GM19463 (cell line): ENCODE data around the gene CPLX1.

Source experiments
- ATAC-seq: cut with Tn5 transposase; IDR thresholded peaks from one replicate; pipeline ENCODE4 v1.9.1; 2021; ENCODE audit warnings: mild to moderate bottlenecking, moderate library complexity; ENCODE audit not compliant: unreplicated experiment

Gene CPLX1

DNA sequence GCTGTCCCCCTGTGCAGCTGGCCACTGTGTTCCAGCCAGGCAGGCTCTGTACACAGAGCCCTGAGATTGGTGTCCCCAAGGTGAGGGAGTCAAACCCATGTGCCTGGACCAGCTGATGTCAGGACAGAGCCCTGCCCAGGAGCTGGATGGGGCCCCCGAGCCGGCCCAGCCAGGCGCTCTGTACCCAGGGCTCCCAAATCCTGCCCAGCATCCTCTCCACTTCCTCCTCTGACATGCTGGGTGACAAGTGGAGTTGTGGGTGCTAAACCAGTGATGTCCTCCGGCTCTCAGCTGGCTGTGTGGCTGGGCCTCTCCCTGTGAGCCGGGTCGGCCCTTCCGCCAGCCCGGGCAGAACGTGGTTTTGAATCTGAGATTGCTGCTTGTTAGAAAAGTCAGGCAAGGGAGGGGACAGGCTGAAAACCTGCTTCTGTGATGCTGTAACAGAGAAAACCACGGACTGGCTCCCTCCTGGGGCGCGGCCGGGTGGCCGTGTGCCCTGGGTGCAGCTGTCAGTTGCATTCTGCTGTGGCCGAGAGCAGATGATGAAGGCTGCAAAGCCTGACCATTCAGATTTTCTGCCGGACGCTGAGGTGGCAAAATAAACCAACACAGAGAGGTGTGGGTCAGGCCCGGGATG lies 7.9 kb upstream of the CPLX1 start:
- ATAC-seq: no peak

DNA sequence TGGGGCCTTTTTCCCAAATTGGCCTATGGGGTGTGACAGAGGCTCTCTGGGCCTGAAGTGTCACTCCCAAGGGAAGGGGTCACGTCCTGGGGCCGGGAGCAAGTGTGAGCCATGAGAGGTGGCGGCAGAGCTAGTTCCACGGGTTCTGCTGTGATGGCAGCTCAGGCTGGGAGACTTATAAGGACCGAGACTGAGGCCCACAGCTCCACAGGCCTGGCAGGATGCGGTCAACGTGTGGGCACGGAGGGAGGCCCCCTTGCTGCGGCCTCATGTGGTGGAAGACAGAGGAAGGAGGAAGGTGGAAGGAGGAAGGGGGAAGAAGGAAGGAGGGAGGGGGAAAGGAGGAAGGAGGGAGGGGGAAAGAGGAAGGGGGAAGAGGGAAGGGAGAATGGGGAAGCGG lies 7.2 kb upstream of the CPLX1 start:
- no peak for ATAC-seq

DNA sequence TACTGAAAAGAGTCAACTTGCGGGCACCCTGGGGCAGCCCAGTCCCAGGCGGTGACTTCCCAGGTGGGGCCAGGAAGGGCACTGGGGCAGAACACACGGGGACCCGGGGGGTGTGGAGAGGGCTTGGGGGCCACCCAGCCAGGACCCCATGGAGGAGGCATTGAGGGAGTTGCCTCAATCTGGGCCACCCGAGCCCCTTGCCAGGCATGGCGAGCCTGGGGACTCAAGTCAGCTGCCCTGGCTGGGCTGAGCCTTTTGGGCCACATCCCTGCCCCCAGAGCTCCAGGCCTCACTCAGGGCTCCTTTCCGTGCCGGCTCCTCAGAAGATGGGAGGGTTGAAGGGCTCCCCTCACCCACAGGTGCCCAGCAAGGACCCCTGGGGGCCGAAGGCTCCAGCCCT lies 6.6 kb upstream of the CPLX1 start:
- ATAC-seq: no peak

DNA sequence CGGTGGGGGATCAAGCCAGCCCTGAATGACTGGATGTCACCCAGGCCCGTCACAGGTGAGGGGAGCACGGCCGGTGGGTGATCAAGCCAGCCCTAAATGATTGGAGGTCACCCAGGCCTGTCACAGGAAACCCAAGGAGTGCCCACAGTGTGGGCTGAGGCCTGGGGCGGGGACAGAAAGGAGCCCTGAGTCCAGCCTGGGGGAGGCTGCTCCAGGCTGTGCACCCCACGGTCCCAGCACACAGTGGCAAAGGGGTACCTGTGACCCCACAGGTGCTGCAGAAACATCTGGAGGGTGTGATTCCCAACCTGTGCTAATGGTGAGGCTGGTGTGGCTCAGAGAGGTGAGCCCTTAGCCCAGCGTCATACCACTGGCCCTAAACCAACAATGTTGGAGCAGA lies 6.2 kb upstream of the CPLX1 start:
- ATAC-seq: no peak

DNA sequence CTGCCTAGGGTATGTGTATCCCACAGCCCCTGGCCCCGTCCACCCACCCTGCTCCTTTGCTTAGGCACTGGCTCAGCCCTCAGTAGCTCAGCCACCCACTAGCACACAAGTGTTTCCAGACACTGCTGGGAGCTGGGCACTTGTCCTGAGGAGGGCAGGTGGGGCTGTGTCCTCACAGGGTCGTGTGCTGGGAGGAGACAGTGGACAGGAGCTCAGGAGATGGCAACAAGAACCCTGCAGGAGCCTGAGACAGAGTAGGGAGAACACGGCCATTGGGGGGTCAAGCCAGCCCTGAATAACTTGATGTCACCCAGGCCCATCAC lies 5.5 kb upstream of the CPLX1 start:
- no peak for ATAC-seq

DNA sequence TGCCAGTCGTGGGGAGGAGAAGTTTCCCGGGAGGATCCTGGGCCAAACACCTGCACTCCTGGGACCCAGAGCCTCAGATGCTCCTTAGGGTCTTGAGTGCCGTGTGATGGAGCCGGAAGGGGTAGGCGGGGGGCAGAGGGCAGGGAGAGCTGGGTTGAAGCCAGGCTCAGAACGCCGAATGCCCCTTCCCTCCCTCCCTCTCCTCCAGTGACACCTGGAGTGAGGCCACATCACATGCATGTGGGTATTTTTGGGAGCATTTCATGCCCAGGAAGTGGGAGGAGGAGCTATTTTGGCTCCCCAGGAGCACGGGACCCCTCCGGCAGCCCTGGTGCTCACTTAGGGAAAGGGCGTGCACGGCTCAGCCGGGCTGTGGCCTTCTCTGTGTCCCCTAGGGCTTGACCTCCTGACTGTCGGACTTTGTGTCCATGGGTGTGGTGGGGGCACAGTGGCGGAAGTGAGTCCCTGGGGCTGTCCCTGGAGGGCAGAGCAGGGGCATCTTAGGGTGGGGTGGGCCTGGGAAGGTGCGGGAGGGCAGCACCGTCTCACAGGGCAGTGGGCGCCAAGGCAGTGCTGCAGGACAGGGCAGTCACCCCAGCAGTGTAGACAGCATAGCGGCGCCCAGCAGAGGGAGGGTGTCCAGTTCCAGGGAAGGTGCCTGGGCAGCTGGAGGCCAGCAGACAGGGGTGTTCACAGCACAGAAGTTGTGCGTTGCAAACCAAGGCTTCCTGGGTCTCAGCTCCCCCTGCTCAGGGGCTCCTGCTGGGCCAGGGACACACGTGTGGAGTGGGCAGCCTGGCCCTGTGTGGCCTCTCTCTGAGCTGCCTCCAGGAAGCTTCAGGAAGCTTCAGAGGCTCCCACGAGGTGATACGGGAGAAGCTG lies 4.9 kb upstream of the CPLX1 start:
- no peak for ATAC-seq

DNA sequence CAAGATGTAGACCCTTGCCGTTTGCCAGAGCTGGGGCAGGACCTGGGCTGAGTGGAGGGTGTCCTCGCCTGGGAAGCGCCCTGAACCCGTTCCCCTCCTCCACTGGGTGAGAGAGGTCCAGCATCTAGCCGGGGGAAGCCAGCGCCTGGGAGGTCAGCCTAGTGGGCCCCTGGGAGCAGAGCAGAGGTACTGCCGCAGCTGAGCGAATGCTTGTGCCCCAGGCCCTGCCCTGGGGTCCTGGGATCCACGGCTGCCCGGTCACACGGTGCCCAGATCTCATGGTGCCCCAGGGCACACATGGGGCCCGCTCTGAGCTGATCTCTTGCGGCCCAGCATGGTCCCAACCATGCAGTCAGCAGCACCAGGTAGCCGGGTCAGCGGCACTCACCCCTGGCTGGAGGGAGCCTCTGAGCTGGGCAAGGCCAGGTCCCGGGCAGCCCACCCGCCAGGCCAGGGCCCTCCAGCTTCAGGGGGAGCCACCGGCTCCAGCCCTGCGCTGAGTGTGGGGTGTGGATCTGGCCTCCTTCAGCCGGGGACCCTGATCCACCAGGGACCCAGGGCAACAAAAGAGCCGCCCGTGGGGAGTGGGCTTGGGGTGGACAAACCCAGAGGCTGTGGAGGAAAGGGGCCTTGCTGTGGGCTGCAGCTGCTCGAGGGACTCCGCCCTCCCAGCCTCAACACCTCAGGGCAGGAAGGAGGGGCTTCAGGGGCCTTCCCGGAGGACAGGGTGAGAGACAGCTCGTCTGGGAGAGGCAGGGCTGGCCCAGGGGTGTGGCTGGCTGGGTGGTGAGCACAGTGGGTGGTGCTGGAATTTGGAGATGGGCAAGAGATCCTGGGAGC lies 4.1 kb upstream of the CPLX1 start:
- ATAC-seq: no peak

DNA sequence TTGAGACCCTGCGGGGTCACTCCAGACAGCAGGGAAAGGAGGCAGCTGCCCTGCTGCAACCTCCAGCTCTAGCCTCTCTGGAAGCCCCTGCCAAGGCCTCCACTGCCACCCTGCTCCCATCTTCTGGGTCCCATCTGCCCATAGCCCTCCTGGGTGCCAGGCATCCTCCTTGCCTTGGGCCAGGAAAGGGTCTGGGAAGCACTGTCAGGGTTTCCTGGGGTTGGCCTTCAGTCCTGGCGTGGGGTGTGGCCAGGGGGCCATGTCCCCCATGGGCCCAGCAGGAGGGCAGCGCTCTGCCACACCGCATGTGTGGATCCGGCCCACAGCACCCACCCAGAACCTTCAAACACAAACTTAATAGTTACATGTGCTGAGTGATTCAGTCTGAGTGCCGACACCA lies 3.4 kb upstream of the CPLX1 start:
- no peak for ATAC-seq

DNA sequence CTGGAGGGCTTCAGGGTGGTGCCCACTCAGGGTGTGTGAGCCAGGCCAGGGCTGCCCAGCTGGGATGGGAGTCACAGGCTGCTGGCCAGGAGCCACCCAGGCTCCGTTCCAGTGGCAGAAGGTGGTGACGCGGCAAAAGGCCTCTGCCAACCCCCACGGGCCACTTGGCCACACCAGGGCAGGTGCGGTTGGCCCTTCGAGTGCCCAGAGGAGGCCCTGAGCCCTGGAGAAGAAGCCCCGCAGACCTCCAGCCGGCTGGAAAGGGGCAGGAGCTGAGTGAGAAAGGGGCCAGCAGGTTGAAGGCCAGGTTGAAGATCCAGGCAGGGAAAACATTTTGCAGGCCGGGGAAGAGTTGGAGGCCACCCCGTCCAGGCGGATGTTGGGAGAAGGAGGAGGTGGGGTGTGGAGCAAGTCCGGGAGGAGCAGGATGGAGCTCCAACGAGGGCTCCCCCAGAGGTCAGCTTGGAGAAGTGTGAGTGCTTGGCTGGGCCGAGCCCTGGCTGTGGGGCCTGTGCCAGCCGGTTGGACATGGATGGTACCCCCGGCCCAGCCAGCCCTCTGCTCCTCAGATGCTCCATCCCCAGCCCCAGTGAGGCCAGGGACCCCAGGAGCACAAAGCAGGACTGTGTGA lies 2.8 kb upstream of the CPLX1 start:
- no peak for ATAC-seq

DNA sequence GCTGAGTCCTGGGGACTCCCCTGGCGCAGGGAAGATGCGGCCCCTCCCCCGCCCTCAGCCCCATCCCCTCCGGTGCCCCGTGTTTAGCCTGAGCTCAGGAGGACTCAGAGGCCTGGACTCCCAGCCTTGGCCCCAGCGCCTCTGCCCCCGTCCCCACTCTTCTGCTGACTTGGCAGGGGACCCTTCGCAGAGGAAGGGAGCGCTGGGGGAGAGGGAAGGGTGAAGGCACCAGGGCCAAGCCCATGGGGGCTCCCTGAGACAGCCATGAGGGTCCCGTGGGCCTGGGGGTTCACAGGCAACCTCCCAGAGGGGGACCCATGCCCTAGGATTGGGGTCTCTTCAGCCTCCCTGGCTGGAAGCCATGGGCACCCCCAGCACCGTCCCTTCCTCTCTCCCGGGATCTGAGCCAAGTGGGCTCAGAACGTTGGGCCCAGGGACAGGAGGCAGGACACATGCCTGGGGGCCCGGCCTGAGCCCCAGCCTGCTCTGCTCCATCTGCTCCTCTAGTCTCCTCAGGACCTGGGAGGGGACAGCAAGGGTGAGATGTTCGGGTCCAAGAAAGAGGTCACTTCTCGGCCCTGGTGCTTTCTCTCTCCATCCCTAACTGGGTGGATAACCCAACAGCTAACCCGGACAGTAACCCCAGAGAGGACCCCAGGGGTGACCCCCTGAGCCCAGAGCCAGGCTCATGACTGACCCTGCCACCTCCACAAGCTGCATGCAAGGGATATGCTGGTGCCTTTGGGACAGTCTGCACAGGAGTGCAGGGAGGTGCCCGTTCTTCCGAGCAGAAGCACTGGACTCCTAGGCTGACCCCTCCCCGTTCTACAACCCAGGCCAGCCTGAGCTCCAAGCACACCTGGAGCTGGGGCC lies 1.5 kb upstream of the CPLX1 start:
- ATAC-seq: no peak

DNA sequence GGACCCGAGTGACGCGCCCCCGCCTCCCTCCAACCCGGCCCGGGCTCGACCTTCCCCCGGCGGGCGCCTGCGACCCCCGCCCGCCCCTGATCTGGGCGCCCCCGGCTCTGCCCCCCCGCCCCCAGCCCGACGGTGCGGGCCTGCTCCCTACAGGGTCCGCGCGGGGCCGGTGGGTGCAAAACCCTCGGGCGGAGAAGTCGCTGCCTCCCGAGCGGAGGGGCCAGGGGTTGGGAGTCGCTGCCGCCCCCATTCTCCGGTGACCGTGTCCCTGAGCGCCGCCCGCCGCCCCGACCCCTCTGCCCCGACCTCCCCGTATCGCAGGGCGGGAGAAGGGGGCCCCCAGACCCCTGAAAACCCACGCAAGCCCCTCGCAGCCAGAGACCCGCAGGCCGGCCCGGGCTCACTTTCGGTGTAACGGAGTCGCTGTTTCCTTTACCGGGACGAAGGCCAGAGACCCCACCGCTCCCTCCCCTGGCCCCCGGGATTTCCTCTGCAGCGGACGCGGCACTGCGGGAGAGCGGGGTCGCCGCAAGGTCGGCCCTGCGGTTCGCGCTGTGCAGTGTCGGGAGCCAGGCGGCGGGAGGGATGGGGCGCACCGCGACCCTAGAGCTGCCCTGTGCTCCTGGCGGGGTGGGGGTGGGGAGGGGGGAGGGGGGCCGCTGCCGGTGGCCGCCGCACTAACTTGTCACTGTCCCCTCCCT lies 729 bp upstream of the CPLX1 start:
- ATAC-seq: no peak

DNA sequence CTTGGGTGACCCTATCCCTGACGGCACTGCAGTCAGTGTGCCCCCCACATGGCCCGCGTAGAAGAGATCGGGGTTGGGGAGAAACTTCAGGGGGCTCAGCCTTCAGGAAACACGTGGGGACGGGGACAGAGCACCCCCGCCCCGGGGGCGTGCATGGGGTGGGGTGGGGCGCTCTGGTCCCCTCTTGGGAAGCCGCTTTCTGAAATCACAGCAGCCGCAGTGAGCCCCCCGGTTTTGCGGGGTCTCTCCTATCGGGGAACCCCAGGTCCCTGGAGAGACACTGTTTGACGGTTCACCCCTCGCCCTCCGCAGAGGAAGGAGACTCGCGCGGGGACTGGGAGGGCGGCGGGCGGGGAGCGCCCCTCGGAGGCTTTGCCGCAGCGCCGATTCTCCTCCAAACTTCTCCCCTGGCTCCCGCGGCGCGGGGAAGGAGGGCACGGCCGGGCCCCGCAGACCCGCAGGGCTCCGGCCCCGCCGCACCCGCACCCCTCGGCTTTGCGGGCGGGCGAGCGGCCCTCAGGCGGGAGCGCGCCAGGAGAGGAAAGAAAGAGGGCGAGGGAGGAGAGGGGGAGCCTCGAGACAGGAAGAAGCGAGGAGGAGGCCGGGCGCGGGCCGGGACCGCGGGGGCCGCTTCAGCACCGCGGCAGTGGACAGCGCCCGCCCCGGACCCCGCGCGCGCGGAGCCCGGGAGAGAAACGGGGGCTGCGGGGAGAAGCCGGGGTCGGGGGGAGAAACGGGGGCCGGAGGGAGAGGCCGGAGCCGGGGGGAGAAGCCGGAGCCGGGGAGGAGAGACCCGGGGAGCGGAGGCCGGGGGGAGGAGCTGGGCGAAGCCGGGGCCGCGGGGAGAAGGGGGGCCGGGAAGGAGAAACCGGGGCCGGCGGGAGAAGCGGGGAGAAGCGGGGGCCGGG lies 612 bp downstream of the CPLX1 start:
- no peak for ATAC-seq

DNA sequence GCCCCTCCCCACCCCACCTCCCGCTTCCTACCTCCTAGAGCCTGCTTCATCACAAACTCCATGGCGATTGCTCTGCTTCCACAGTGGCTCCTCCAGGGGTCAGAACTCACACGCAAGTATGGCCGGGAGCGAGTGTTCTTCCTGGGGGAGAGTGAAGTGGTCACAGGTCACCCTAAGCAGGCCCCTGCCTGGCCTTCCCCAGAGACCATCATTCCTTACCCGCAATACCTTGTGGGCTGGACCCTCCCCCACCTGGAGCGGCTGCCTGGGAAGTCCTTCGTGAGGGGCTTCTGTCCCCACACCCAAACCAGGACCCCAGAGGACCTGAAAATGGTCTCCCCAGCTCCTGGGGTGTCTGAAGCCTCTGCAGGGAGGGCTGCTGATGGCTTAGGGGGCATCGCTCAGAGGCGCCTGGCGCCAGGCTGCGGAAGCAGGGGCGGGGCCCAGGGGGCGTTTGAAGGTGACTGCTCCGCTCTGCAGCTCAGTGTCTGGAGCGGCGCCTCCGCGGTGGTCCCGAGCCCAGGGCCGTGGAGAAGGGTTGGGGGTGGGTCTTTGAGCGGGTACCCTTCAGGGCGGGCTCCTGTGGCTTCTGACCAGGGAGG lies 1.4 kb downstream of the CPLX1 start:
- ATAC-seq: no peak

DNA sequence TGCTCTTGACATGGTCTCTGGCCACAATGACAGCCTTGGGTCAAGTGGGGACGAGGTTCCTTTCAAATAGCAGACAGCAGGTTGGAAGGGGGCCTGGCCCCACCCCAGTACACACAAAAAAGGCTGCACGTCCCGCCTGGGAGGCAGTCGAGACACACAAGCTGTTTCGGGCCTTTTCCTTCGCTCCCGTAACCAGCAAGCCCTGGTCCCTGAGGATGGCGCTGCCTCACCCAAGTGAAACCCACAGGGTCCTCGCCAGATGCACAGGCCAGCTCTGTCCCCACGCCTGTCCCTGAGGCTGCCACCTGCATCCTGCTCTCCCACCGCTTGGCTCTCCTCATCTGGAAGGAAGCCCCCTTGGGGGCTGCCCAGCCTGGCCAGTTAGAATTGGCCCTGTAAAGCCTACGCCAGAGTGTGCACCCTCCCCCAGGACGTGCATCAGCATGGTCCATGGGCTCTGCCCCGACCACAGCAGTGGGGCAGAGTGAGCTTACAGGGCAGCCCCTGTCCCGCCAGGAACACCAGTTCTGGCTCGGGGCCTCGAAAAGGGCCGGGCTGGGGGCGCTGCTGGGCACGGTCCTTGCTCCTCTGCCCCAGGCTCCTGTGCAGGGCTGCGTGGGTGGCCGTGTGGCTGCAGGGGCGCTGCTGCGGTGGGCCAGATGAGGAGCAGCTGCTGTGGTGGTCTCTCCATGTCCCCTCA lies 2.0 kb downstream of the CPLX1 start:
- no peak for ATAC-seq

DNA sequence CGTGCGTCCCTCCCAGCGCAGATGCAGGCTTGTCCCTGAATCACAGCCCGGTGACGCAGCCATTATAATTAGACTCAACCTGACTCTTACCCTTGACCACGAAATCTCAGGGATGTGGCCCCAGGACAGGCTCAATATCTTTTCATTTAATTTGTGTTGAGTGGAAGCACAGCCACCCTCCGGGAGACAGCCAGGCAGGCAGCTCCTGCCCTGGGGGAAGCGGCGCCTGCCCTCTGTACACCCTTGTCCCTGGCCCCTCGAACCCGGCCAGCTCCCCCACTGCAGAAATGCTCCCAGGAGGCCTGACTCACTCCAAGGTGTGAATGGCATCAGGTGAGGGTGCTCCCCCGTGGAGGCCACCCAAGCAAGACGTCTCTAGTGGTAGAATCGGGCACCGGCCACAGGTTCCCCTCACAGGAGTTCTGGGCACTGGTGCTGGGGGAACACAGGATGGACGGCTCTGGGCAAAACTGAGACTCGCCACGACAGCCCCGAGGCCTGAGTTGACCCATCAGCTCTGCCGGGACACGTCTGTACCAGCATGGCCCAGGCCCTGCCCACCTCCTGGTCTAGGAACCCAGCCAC lies 2.7 kb downstream of the CPLX1 start:
- ATAC-seq: no peak

DNA sequence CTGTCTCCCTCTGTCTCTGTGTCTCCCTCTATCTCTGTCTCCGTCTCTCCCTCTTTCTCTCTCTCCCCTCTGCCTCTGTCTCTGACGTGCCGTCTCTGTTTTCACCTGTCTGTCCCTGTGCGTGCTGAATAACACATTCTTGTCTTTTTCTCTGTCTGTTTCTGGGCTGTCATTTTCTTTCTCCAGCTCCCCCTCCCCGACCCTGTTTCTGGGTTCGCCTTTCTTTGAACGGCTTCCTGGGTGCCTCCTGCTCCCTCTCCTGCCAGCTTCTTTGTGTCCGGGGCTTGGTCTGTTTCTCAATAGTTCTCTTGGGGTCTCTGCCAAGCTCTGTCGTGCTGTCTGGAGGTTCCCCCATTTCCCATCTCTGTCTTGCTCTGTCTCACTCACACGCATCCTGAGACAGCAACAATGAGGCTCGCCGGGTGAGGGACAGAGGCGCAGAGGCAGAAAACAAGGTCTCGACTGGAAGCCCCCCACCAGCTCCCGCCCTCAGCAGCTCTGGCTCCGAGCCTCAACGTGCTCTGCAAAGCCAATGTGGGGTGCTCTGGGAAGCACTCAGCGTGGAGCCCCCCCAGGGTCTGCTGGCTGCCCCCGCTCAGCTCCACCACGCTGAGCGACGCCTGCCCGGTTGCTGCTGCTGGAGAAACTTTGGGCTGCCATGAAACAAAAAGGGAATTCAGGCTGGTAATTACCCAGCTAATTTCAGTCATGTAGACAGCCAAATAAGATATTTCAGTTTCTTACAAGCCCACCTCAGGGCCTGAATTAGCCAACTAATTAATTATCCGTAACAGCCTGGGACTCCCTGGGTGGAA lies 3.4 kb downstream of the CPLX1 start:
- ATAC-seq: no peak

DNA sequence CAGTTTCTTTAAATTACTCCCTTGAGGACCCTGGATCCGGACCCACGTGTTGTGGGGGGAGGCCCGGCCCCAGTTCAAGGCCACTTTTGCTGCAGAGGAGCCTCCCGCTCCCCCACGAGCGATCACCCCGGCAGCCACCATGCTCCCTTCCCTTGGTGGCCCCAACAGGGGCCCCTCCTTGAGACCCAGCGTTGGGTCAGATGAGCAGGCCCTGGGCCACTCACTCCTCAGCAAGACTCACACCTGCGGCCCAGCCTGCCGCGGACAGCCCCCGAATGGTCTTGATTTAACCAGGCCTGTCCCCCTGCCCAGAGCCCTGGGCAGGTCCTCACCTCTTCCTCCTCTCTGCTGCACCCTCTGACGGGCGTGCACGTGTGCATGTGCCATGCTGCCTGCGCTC lies 4.3 kb downstream of the CPLX1 start:
- no peak for ATAC-seq
